T-helper 1 cell treated with Interleukin-12 subunit alpha and Interleukin-12 subunit beta and Interleukin-4 antibody, amounts not matched to agents 30 μg/mL and 1 μg/mL, for 36 hours (primary cell): ENCODE results near the gene HAPLN1.

ENCODE experiments used
- H3K27ac Mint-ChIP-seq: one replicate; pipeline ENCODE4 v1.8.0; 2021; ENCODE audit warnings: mild to moderate bottlenecking, mixed read lengths
- H3K27me3 Mint-ChIP-seq: one replicate; pipeline ENCODE4 v1.8.0; 2021; ENCODE audit warnings: low read depth, mixed read lengths
- H3K36me3 Mint-ChIP-seq: one replicate; pipeline ENCODE4 v1.8.0; 2021; ENCODE audit warnings: low read depth, mixed read lengths
- H3K4me1 Mint-ChIP-seq: one replicate; pipeline ENCODE4 v1.8.0; 2021; ENCODE audit warnings: low read depth, mixed read lengths
- H3K4me3 Mint-ChIP-seq: one replicate; pipeline ENCODE4 v1.8.0; 2021; ENCODE audit warnings: mild to moderate bottlenecking, moderate library complexity, mixed read lengths
- H3K9me3 Mint-ChIP-seq: one replicate; pipeline ENCODE4 v1.8.0; 2021; ENCODE audit warnings: mixed read lengths

The HAPLN1 gene

GRCh38 chr5:83701886-83702285 is 18.8 kb downstream of the HAPLN1 start:
- H3K27me3 Mint-ChIP-seq: no peaks in the 10 kb centered on the region
- H3K4me1 Mint-ChIP-seq: no peaks in the 10 kb centered on the region
- no peaks in the 10 kb centered on the region for H3K36me3 Mint-ChIP-seq
- H3K9me3 Mint-ChIP-seq: no peaks in the 10 kb centered on the region
- no peak overlapping the region for H3K4me3 Mint-ChIP-seq
- H3K27ac Mint-ChIP-seq: no peak overlapping the region

- Mint-ChIP-seq H3K4me1 (no peaks in the 10 kb centered on the region), H3K27ac (no peak overlapping the region), H3K9me3 (no peaks in the 10 kb centered on the region), H3K4me3 (no peak overlapping the region), H3K27me3 (no peaks in the 10 kb centered on the region), H3K36me3 (no peaks in the 10 kb centered on the region)
Observed at GRCh38 chr5:83689881-83690280, 30.8 kb downstream of the HAPLN1 start.

- H3K27ac Mint-ChIP-seq: no peak overlapping the region
- no peaks in the 10 kb centered on the region for H3K9me3 Mint-ChIP-seq
- no peaks in the 10 kb centered on the region for H3K36me3 Mint-ChIP-seq
- H3K4me1 Mint-ChIP-seq: no peaks in the 10 kb centered on the region
- no peak overlapping the region for H3K4me3 Mint-ChIP-seq
- H3K27me3 Mint-ChIP-seq: no peaks in the 10 kb centered on the region
Observed at GRCh38 chr5:83688281-83688680, 32.4 kb downstream of the HAPLN1 start.

DNA sequence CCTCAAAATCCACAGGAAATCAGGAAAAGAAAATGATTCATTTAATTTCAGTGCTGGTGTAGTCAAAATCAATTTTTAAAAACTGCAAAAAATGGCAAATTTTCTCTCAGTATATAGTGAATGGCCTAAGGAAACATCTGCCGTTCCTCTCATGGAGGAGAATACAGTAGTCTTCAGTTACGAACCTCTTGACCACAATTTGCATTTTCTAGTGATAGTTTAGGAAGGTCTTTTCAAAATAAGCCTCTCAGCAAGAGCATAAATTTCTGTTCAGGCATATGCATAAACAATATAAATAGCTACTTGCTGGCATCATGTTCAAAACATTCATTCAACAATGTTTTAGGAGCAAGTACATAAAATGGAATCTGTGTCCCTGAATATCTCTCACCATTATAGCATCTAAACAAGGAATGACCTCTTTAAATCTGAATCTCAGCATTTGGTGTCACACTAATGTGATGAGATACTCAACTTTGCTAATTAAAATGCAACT is 33.5 kb downstream of the HAPLN1 start:
- no peak overlapping the region for H3K27ac Mint-ChIP-seq
- no peaks in the 10 kb centered on the region for H3K27me3 Mint-ChIP-seq
- no peaks in the 10 kb centered on the region for H3K4me1 Mint-ChIP-seq
- H3K36me3 Mint-ChIP-seq: no peaks in the 10 kb centered on the region
- no peaks in the 10 kb centered on the region for H3K9me3 Mint-ChIP-seq
- H3K4me3 Mint-ChIP-seq: no peak overlapping the region

DNA sequence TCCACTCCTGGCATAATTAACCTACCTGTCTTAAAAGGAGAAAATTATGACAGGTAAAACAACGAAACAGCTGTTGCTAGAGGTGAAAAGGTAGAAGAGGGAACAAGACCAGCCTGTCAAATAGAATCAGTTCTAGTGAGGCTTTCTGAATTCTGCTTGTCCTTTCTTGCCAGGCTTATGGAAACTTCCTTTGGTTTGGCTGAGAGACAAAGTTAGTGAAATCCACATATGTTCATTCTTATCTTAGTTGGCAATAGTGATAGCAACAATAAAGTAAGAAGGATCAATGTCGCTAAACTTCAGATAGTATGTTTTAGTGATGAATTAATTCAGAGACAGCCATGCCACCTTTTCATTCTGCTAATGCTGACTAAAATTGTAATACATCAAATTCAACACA is 34.4 kb downstream of the HAPLN1 start:
- H3K9me3 Mint-ChIP-seq: no peaks in the 10 kb centered on the region
- H3K4me1 Mint-ChIP-seq: no peaks in the 10 kb centered on the region
- H3K4me3 Mint-ChIP-seq: no peak overlapping the region
- no peaks in the 10 kb centered on the region for H3K36me3 Mint-ChIP-seq
- no peak overlapping the region for H3K27ac Mint-ChIP-seq
- no peaks in the 10 kb centered on the region for H3K27me3 Mint-ChIP-seq

DNA sequence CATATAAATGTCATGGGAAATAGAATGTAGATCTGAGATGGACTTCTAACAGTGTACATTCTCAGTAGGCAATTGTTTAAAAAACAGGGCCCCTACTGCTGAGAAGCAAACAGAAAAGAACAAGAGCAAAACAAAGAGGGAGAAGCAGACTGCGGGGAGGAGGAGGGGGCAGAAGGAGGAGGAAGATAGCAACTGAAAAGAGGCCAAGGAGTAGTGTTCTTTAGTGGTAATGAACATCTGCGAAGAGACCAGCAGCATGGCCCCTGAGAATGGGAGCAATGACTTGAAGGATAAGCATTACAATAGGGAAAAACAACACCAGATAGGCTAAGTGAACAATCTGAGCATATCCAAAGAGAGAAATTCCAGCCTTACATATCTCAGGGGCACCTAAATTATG is 36.8 kb downstream of the HAPLN1 start:
- Mint-ChIP-seq H3K27ac (no peak overlapping the region), H3K9me3 (no peaks in the 10 kb centered on the region), H3K36me3 (no peaks in the 10 kb centered on the region), H3K27me3 (no peaks in the 10 kb centered on the region), H3K4me1 (no peaks in the 10 kb centered on the region), H3K4me3 (no peak overlapping the region)

GRCh38 chr5:83672646-83673045 is 48.0 kb downstream of the HAPLN1 start:
- H3K9me3 Mint-ChIP-seq: no peaks in the 10 kb centered on the region
- H3K36me3 Mint-ChIP-seq: no peaks in the 10 kb centered on the region
- no peak overlapping the region for H3K4me3 Mint-ChIP-seq
- no peaks in the 10 kb centered on the region for H3K4me1 Mint-ChIP-seq
- H3K27ac Mint-ChIP-seq: no peak overlapping the region
- no peaks in the 10 kb centered on the region for H3K27me3 Mint-ChIP-seq

DNA sequence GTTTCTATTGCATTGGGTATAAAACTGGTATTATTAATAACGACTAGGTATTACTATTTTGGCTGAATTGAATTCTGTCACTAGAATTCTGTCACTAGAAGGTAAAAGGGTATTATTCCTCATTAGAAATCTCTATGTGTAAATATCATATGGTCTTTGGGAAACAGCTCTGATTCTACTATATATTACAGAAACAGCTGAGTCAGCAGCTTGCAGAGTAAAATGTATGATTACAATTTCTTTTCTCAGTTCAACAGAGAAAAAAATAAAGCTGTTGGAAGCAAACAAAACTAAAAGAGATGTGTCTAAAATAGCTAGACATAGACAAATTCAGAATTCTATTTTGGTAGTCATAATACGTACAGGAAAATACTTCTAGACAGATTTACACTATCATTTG is 48.5 kb downstream of the HAPLN1 start:
- H3K36me3 Mint-ChIP-seq: no peaks in the 10 kb centered on the region
- H3K27ac Mint-ChIP-seq: no peak overlapping the region
- H3K4me3 Mint-ChIP-seq: no peak overlapping the region
- H3K9me3 Mint-ChIP-seq: no peaks in the 10 kb centered on the region
- H3K4me1 Mint-ChIP-seq: no peaks in the 10 kb centered on the region
- no peaks in the 10 kb centered on the region for H3K27me3 Mint-ChIP-seq

- Mint-ChIP-seq H3K4me3 (no peak overlapping the region), H3K4me1 (no peaks in the 10 kb centered on the region), H3K9me3 (no peaks in the 10 kb centered on the region), H3K27me3 (no peaks in the 10 kb centered on the region), H3K27ac (no peak overlapping the region), H3K36me3 (no peaks in the 10 kb centered on the region)
Observed at GRCh38 chr5:83665631-83666030, 55.0 kb downstream of the HAPLN1 start.

- H3K4me1 Mint-ChIP-seq: no peaks in the 10 kb centered on the region
Observed at GRCh38 chr5:83662558-83662957, 58.1 kb downstream of the HAPLN1 start.

GRCh38 chr5:83657807-83658525 is 62.7 kb downstream of the HAPLN1 start:
- Mint-ChIP-seq H3K36me3 (no peaks in the 10 kb centered on the region), H3K4me3 (no peak overlapping the region), H3K27ac (no peak overlapping the region), H3K9me3 (no peaks in the 10 kb centered on the region), H3K4me1 (no peaks in the 10 kb centered on the region), H3K27me3 (no peaks in the 10 kb centered on the region)

More at GRCh38 chr5:83662558-83662957, 58.1 kb downstream of the HAPLN1 start:
- H3K36me3 Mint-ChIP-seq: no peaks in the 10 kb centered on the region
- no peaks in the 10 kb centered on the region for H3K9me3 Mint-ChIP-seq
- H3K27ac Mint-ChIP-seq: no peak overlapping the region
- H3K4me3 Mint-ChIP-seq: no peak overlapping the region
- H3K27me3 Mint-ChIP-seq: no peaks in the 10 kb centered on the region

DNA sequence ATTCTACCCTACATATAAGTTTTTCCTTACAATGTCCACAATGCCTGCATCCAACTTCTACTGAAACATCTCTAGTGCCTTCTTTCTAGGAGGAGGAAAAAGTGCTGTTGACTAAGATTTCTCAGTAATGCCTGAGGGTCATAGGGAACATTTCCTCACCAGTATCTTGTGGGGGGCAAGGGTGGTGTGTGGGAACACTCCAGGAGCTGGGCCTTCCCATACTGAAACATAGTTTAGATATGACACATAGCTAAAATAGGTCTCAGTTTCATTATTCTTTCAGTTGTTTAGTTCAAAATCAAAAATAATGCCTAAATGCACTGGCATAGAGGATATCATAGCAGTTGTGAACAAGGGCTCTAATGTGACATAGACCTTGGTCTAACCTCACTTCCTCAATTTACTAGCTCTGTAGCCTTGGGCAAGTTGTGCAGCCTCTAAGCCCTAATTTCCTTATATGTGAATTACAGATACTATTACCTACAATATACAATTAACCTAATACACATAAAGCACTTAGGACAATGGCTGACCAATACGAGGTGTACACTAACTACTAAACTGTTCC is 66.1 kb downstream of the HAPLN1 start:
- Mint-ChIP-seq H3K4me1 (no peaks in the 10 kb centered on the region), H3K27me3 (no peaks in the 10 kb centered on the region), H3K9me3 (no peaks in the 10 kb centered on the region), H3K27ac (no peak overlapping the region), H3K4me3 (no peak overlapping the region), H3K36me3 (no peaks in the 10 kb centered on the region)

- Mint-ChIP-seq H3K27me3 (no peaks in the 10 kb centered on the region), H3K9me3 (no peaks in the 10 kb centered on the region), H3K4me3 (no peak overlapping the region), H3K27ac (no peak overlapping the region), H3K36me3 (no peaks in the 10 kb centered on the region), H3K4me1 (no peaks in the 10 kb centered on the region)
Observed at GRCh38 chr5:83653669-83654068, 67.0 kb downstream of the HAPLN1 start.

DNA sequence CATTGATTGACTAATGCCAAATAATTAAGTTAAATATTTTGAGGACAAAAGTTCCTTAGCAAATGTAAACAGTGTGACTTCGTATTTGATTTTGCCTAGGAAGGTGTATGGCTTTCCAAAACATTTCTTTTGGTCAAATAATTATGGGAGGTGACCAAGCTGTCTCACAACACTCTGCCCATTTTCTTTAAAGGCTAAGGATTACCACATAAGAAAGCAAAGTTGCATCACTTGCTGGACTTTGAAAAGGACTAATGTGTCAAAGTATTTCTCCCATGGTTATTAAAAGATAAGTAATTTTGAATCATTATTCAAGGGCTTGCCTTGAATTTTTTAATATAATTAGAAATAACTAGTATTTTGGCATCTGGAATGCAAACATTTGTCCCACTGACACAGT is 74.7 kb downstream of the HAPLN1 start:
- Mint-ChIP-seq H3K27me3 (no peaks in the 10 kb centered on the region), H3K9me3 (no peaks in the 10 kb centered on the region), H3K27ac (no peak overlapping the region), H3K36me3 (no peaks in the 10 kb centered on the region), H3K4me3 (no peak overlapping the region), H3K4me1 (no peaks in the 10 kb centered on the region)

DNA sequence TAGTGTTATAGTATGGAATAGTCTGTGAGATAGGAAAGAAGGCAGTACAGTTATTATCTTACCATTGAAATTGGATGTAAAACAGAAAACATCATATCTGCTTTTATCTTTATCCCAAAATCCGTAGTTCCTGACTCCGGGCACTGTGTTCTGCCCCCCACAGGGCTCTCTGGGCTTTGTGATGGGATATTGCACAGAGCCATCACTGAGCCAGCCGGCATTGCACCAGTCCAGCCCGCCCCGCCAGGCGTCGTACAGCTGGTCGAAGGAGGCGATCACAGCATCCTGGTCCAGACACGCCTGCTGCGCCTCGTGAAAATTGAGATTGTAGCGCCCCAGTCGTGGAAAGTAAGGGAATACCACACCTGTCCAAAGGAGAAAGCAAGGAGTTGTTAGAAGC is 76.4 kb downstream of the HAPLN1 start:
- Mint-ChIP-seq H3K4me1 (no peaks in the 10 kb centered on the region), H3K9me3 (no peaks in the 10 kb centered on the region), H3K4me3 (no peak overlapping the region), H3K27ac (no peak overlapping the region), H3K36me3 (no peaks in the 10 kb centered on the region), H3K27me3 (no peaks in the 10 kb centered on the region)
